ENCODE results near the gene PRAME.

PRAME gene

GRCh38 chr22:22520667-22521602 is 38.1 kb downstream of the PRAME start:
- Histone ChIP-seq H3F3A (ENCODE audit: insufficient read depth) (no peaks in the 10 kb centered on the region), H3K9me3 (ENCODE audit: insufficient read depth, low read length) (no peaks in the 10 kb centered on the region), H3K4me2 (ENCODE audit: low read depth, low read length, poor library complexity, severe bottlenecking) (no peak overlapping the region), H3K79me2 (ENCODE audit: insufficient read depth, low read length) (no peaks in the 10 kb centered on the region), H3K36me3 (ENCODE audit: low read length) (no peaks in the 10 kb centered on the region), H2AFZ (ENCODE audit: low read depth, low read length, severe bottlenecking) (no peak overlapping the region), H4K20me1 (ENCODE audit: low read depth, low read length) (no peaks in the 10 kb centered on the region), H3K9ac (ENCODE audit: low read length) (no peak overlapping the region), H3K4me3 (ENCODE audit: insufficient read depth, low read length, poor library complexity, severe bottlenecking) (no peak overlapping the region), H3K27me3 (ENCODE audit: low read length) (no peaks in the 10 kb centered on the region), H3K27ac (ENCODE audit: low read depth, low read length) (no peak overlapping the region), H3K9me2 (replicated peaks; ENCODE audit: insufficient read depth, low read length) (no peaks in the 10 kb centered on the region)
- TF ChIP-seq CTCF (IDR thresholded peaks at IDR 0.05; ENCODE audit: insufficient read depth, low read length, poor library complexity, severe bottlenecking) = no peak
- no peak for TF ChIP-seq EZH2phosphoT487 (conservative IDR thresholded peaks at IDR 0.05; ENCODE audit: low read length)

GRCh38 chr22:22520020-22520656 is 38.9 kb downstream of the PRAME start, which contains the start of gene ZNF280A:
Gene ZNF280A, minus strand, starts transcription at chr22:22520270. Its CDS starts 4,640 bp downstream, at chr22:22515630.
- Histone ChIP-seq H3K27ac (ENCODE audit: low read depth, low read length) (no peak within 1 kb of the TSS), H3K36me3 (ENCODE audit: low read length) (no peaks in the 10 kb centered on the region), H3K9me3 (ENCODE audit: insufficient read depth, low read length) (no peaks in the 10 kb centered on the region), H3F3A (ENCODE audit: insufficient read depth) (no peaks in the 10 kb centered on the region), H3K4me3 (ENCODE audit: insufficient read depth, low read length, poor library complexity, severe bottlenecking) (no peak within 1 kb of the TSS), H4K20me1 (ENCODE audit: low read depth, low read length) (no peaks in the 10 kb centered on the region), H3K9me2 (replicated peaks; ENCODE audit: insufficient read depth, low read length) (no peaks in the 10 kb centered on the region), H3K4me2 (ENCODE audit: low read depth, low read length, poor library complexity, severe bottlenecking) (no peak within 1 kb of the TSS), H3K27me3 (ENCODE audit: low read length) (no peaks in the 10 kb centered on the region), H3K9ac (ENCODE audit: low read length) (no peak within 1 kb of the TSS), H3K79me2 (ENCODE audit: insufficient read depth, low read length) (no peaks in the 10 kb centered on the region), H2AFZ (ENCODE audit: low read depth, low read length, severe bottlenecking) (no peak within 1 kb of the TSS)
- TF ChIP-seq CTCF (IDR thresholded peaks at IDR 0.05; ENCODE audit: insufficient read depth, low read length, poor library complexity, severe bottlenecking) (no peak), EZH2phosphoT487 (conservative IDR thresholded peaks at IDR 0.05; ENCODE audit: low read length) (no peak)

- H3K79me2 ChIP-seq (ENCODE audit: insufficient read depth, low read length) = no peaks in the 10 kb centered on the region
- no peak overlapping the region for H2AFZ ChIP-seq (ENCODE audit: low read depth, low read length, severe bottlenecking)
- H3K4me3 ChIP-seq (ENCODE audit: insufficient read depth, low read length, poor library complexity, severe bottlenecking) = no peak overlapping the region
- TF ChIP-seq CTCF (IDR thresholded peaks at IDR 0.05; ENCODE audit: insufficient read depth, low read length, poor library complexity, severe bottlenecking) (no peak), EZH2phosphoT487 (conservative IDR thresholded peaks at IDR 0.05; ENCODE audit: low read length) (no peak)
- no peaks in the 10 kb centered on the region for H3K27me3 ChIP-seq (ENCODE audit: low read length)
- H3K9me3 ChIP-seq (ENCODE audit: insufficient read depth, low read length) = no peaks in the 10 kb centered on the region
- no peaks in the 10 kb centered on the region for H3K9me2 ChIP-seq (replicated peaks; ENCODE audit: insufficient read depth, low read length)
- H4K20me1 ChIP-seq (ENCODE audit: low read depth, low read length) = no peaks in the 10 kb centered on the region
- no peak overlapping the region for H3K4me2 ChIP-seq (ENCODE audit: low read depth, low read length, poor library complexity, severe bottlenecking)
- H3K9ac ChIP-seq (ENCODE audit: low read length) = no peak overlapping the region
- no peaks in the 10 kb centered on the region for H3K36me3 ChIP-seq (ENCODE audit: low read length)
- no peaks in the 10 kb centered on the region for H3F3A ChIP-seq (ENCODE audit: insufficient read depth)
- no peak overlapping the region for H3K27ac ChIP-seq (ENCODE audit: low read depth, low read length)
Observed at GRCh38 chr22:22519591-22519990, 39.5 kb downstream of the PRAME start.
